Lower leg skin (tissue), 3 donors: Measurements from ENCODE around the gene FLT1.

ENCODE experiments used
- CTCF ChIP-seq, 3 donors: fragments of 450-650 bp; IDR thresholded peaks; one replicate each; pipeline ENCODE4 v1.5.1; 2016; ENCODE audit warnings: antibody characterized with exemption in 3 of 3, mild to moderate bottlenecking in 3 of 3, moderate library complexity in 2 of 3
- POLR2A ChIP-seq, 2 donors: fragments of 450-650 bp; IDR thresholded peaks; one replicate each; pipeline ENCODE4 v1.6.1; 2016 to 2017; ENCODE audit warnings: antibody characterized with exemption in 2 of 2, mild to moderate bottlenecking in 1 of 2, moderate library complexity in 1 of 2

- TF ChIP-seq CTCF (IDR thresholded peaks at IDR 0.05) (no peak), POLR2A (IDR thresholded peaks at IDR 0.05) (no peak)
Observed at GRCh38 chr13:28408863-28409262, 86.1 kb downstream of the FLT1 start.
